HG03442 (cell line): ENCODE results near the gene BOC.

Experiments
- ATAC-seq: cut with Tn5 transposase; IDR thresholded peaks from one replicate; pipeline ENCODE4 v1.9.1; 2021; ENCODE audit warnings: mild to moderate bottlenecking, moderate library complexity; ENCODE audit not compliant: unreplicated experiment

Gene BOC

GRCh38 chr3:113268942-113269341 is 57.6 kb downstream of the BOC start:
- ATAC-seq = no peak

- no peak for ATAC-seq
These were observed 58.3 kb downstream of the BOC start for GRCh38 chr3:113269661-113270060.

- ATAC-seq = no peak
These were observed 58.7 kb downstream of the BOC start for GRCh38 chr3:113270068-113270467.

GRCh38 chr3:113270786-113271185 is 59.4 kb downstream of the BOC start:
- no peak for ATAC-seq

GRCh38 chr3:113271189-113271588 is 59.8 kb downstream of the BOC start:
- no peak for ATAC-seq

- no peak for ATAC-seq
These were observed 60.4 kb downstream of the BOC start for GRCh38 chr3:113271594-113272384.

- no peak for ATAC-seq
These were observed 61.0 kb downstream of the BOC start for GRCh38 chr3:113272385-113272779.

GRCh38 chr3:113273011-113273410 is 61.7 kb downstream of the BOC start:
- no peak for ATAC-seq

- no peak for ATAC-seq
These were observed 62.4 kb downstream of the BOC start for GRCh38 chr3:113273604-113274378.

- ATAC-seq = no peak
These were observed 63.3 kb downstream of the BOC start for GRCh38 chr3:113274425-113275257.

- ATAC-seq = no peak
These were observed 63.9 kb downstream of the BOC start for GRCh38 chr3:113275258-113275556.

- ATAC-seq = no peak
These were observed 64.2 kb downstream of the BOC start for GRCh38 chr3:113275583-113275928.

- peak; percentile 60 for ATAC-seq
These were observed 64.8 kb downstream of the BOC start for GRCh38 chr3:113275929-113276750.

- ATAC-seq = no peak
These were observed 65.4 kb downstream of the BOC start for GRCh38 chr3:113276751-113277080.

- peak; percentile 40 for ATAC-seq
These were observed 66.1 kb downstream of the BOC start for GRCh38 chr3:113277414-113277813.

- ATAC-seq = peak; percentile 41
These were observed 66.7 kb downstream of the BOC start for GRCh38 chr3:113277941-113278598.

GRCh38 chr3:113278599-113278955 is 67.2 kb downstream of the BOC start:
- no peak for ATAC-seq

- ATAC-seq = no peak
These were observed 68.3 kb downstream of the BOC start for GRCh38 chr3:113279686-113280085.

GRCh38 chr3:113283306-113283705 is 71.9 kb downstream of the BOC start:
- ATAC-seq = no peak

GRCh38 chr3:113284453-113285050 is 73.2 kb downstream of the BOC start:
- ATAC-seq = no peak
